Stomach (tissue), 9 donors: ENCODE data around the gene TENM3. TPM values are rescaled to one million over a fixed set of nuclear protein-coding genes. Genes with fewer than 3 reads are reported as not detected.
A peak's percentile ranks its signal among the peaks of the same experiment; 100 is the strongest.

Experiments used
- DNase-seq, 2 donors: peaks; one replicate each; pipeline versions ENCODE4 v3.0.0 to v3.0.0-alpha.2; 2013 to 2019
- H3K27ac ChIP-seq, 5 donors: fragments of 200-600 bp in 4 of 5; sonication (generic) in 4 of 5; one replicate each; pipeline ENCODE4 v1.5.1; 2013 to 2019; ENCODE audit warnings: mild to moderate bottlenecking in 1 of 5, moderate library complexity in 1 of 5
- H3K27me3 ChIP-seq, 3 donors: fragments of 200-600 bp; sonication (generic); one replicate each; pipeline ENCODE4 v1.5.1; 2017 to 2019; ENCODE audit warnings: mixed run types in 1 of 3
- H3K36me3 ChIP-seq, 4 donors: fragments of 200-600 bp; sonication (generic); 1 replicate in 3 of 4; 2 replicates in 1 of 4; pipeline ENCODE4 v1.5.1; 2016 to 2019
- H3K4me1 ChIP-seq, 4 donors: fragments of 200-600 bp; sonication (generic); one replicate each; pipeline ENCODE4 v1.5.1; 2016 to 2019
- H3K4me3 ChIP-seq, 4 donors: fragments of 200-600 bp; sonication (generic) in 3 of 4; one replicate each; pipeline ENCODE4 v1.5.1; 2016 to 2019; ENCODE audit warnings: mild to moderate bottlenecking in 1 of 4
- H3K9me3 ChIP-seq, 4 donors: fragments of 200-600 bp; sonication (generic); one replicate each; pipeline ENCODE4 v1.5.1; 2016 to 2019
- CTCF ChIP-seq, 7 experiments: fragments of 450-650 bp in 4 of 7; fragments of 200-600 bp in 3 of 7; sonication (generic) in 3 of 7; IDR thresholded peaks; one replicate each; pipeline ENCODE4 v1.5.1; 2016 to 2019; ENCODE audit warnings: antibody characterized with exemption in 7 of 7, control low read depth in 2 of 7, mild to moderate bottlenecking in 1 of 7
- EP300 ChIP-seq: sonication (generic); formaldehyde crosslinking; IDR thresholded peaks from one replicate; pipeline ENCODE4 v1.6.1; 2017; ENCODE audit warnings: antibody characterized with exemption
- POLR2A ChIP-seq, 4 donors: fragments of 450-650 bp; IDR thresholded peaks; one replicate each; pipeline ENCODE4 v1.6.1; 2016; ENCODE audit warnings: antibody characterized with exemption in 4 of 4, control low read depth in 2 of 4, mild to moderate bottlenecking in 1 of 4, moderate library complexity in 1 of 4
- POLR2AphosphoS5 ChIP-seq, 3 donors: sonication (generic); formaldehyde crosslinking; IDR thresholded peaks; one replicate each; pipeline ENCODE4 v1.6.1; 2016; ENCODE audit warnings: antibody characterized with exemption in 3 of 3
- WGBS, 5 donors: extraction: QIAGEN DNeasy Blood & Tissue Kit in 3 of 5; methylation state at CpG; one replicate each; pipeline versions ENCODE4 v1.1.5 to v1.1.7; 2013 to 2018; 5-methylcytosine and 5-hydroxymethylcytosine counted together
- intact Hi-C: fragments of 100-400 bp; cut with DNase I; formaldehyde crosslinking; loops from one replicate; pipeline ENCODE4 v1.15.1; 2023; ENCODE audit warnings: low total_unique reads
- polyA plus RNA-seq, 3 donors: library from polyadenylated mRNA; stranded (reverse); fragments of 200-250 nt; gene quantifications; one replicate each; pipeline ENCODE4 v1.2.3, GENCODE V29; 2013
- total RNA-seq, 5 donors: library from RNA; depleted of rRNA; stranded (reverse); fragments of >200 nt; gene quantifications; one replicate each; pipeline versions ENCODE4 v1.1.0 to v1.2.3, GENCODE V29; 2014 to 2016
- donor health status: healthy with polysubstance abuse.
- donor health status: Bipolar disorder and iron deficiency.
- donor health status: healthy.

TENM3 gene
- total and polyA plus RNA-seq, 8 donors, result under 0.01 to 8.3 (median 0.44) TPM

- intact Hi-C loops, result no loop called here
Observed at GRCh38 chr4:182645511-182645910, 402.3 kb downstream of the TENM3 start.

GRCh38 chr4:182647646-182648300 is 404.6 kb downstream of the TENM3 start:
- WGBS, 5 donors, result 65 to 86% (median 79%) methylated on average over 4 of the region's 4 CpGs
- Histone ChIP-seq H3K4me1 (no peaks in the 10 kb centered on the region), H3K4me3 (no peak overlapping the region), H3K27ac (no peak overlapping the region), H3K27me3 (no peaks in the 10 kb centered on the region), H3K36me3 (no peaks in the 10 kb centered on the region), H3K9me3 (peaks cover 0 to 10% (median 4%) of the 10 kb centered on the region in 4 donors)
- TF ChIP-seq EP300 (no peak), POLR2AphosphoS5 (IDR thresholded peaks at IDR 0.05) (no peak), CTCF (IDR thresholded peaks at IDR 0.05) (no peak), POLR2A (IDR thresholded peaks at IDR 0.05) (no peak)
- intact Hi-C loops, result no loop called here
- no peak for DNase-seq

More at GRCh38 chr4:182645511-182645910, 402.3 kb downstream of the TENM3 start:
- no peaks in the 10 kb centered on the region for H3K4me1 ChIP-seq
- DNase-seq, result no peak
- H3K9me3 ChIP-seq, result peaks cover 0 to 10% (median 4%) of the 10 kb centered on the region in 4 donors
- H3K36me3 ChIP-seq, result no peaks in the 10 kb centered on the region
- no peak overlapping the region for H3K27ac ChIP-seq
- no peak for TF ChIP-seq POLR2AphosphoS5 (IDR thresholded peaks at IDR 0.05)
- no peak for TF ChIP-seq POLR2A (IDR thresholded peaks at IDR 0.05)
- H3K27me3 ChIP-seq, result no peaks in the 10 kb centered on the region
- 92 to 96% (median 93%) methylated on average over 1 of the region's 1 CpG for WGBS, 5 donors
- H3K4me3 ChIP-seq, result no peak overlapping the region

GRCh38 chr4:182648766-182649165 is 405.6 kb downstream of the TENM3 start:
- H3K36me3 ChIP-seq, result no peaks in the 10 kb centered on the region
- H3K4me1 ChIP-seq, result no peaks in the 10 kb centered on the region
- H3K9me3 ChIP-seq, result peaks cover 0 to 10% (median 4%) of the 10 kb centered on the region in 4 donors
- H3K27me3 ChIP-seq, result no peaks in the 10 kb centered on the region
- TF ChIP-seq CTCF (IDR thresholded peaks at IDR 0.05), result no peak
- no peak for TF ChIP-seq POLR2A (IDR thresholded peaks at IDR 0.05)
- TF ChIP-seq EP300, result no peak
- no peak for TF ChIP-seq POLR2AphosphoS5 (IDR thresholded peaks at IDR 0.05)
- intact Hi-C loops, result no loop called here
- no peak overlapping the region for H3K27ac ChIP-seq
- DNase-seq, result peak in 1 of 2 donors; percentile 41
- H3K4me3 ChIP-seq, result no peak overlapping the region

GRCh38 chr4:182649698-182650477 is 406.7 kb downstream of the TENM3 start:
- H3K36me3 ChIP-seq, result no peaks in the 10 kb centered on the region
- peaks cover 0 to 10% (median 4%) of the 10 kb centered on the region in 4 donors for H3K9me3 ChIP-seq
- TF ChIP-seq POLR2AphosphoS5 (IDR thresholded peaks at IDR 0.05) (no peak), POLR2A (IDR thresholded peaks at IDR 0.05) (no peak), EP300 (no peak)
- H3K4me3 ChIP-seq, result no peak overlapping the region
- no peak overlapping the region for H3K27ac ChIP-seq
- 79 to 91% (median 82%) methylated on average over 8 of the region's 8 CpGs for WGBS, 5 donors
- intact Hi-C loops, result no loop called here
- no peaks in the 10 kb centered on the region for H3K27me3 ChIP-seq
- no peak for DNase-seq
- no peaks in the 10 kb centered on the region for H3K4me1 ChIP-seq

GRCh38 chr4:182653596-182653995 is 410.4 kb downstream of the TENM3 start:
- peak in 1 of 2 donors; percentile 19 for DNase-seq
- H3K4me3 ChIP-seq, result no peak overlapping the region
- no peaks in the 10 kb centered on the region for H3K36me3 ChIP-seq
- no peak overlapping the region for H3K27ac ChIP-seq
- H3K4me1 ChIP-seq, result no peaks in the 10 kb centered on the region
- H3K27me3 ChIP-seq, result no peaks in the 10 kb centered on the region
- WGBS, 5 donors, result 80 to 89% (median 84%) methylated on average over 3 of the region's 3 CpGs
- TF ChIP-seq POLR2A (IDR thresholded peaks at IDR 0.05) (no peak), CTCF (IDR thresholded peaks at IDR 0.05) (no peak), EP300 (no peak), POLR2AphosphoS5 (IDR thresholded peaks at IDR 0.05) (no peak)
- H3K9me3 ChIP-seq, result no peaks in the 10 kb centered on the region
- intact Hi-C loops, result no loop called here
